Liver (tissue), 9 donors: ENCODE results near the gene SERTAD2. TPM values are rescaled to one million over a fixed set of nuclear protein-coding genes. Genes with fewer than 3 reads are reported as not detected.

ENCODE experiments used
- DNase-seq: peaks from one replicate; pipeline ENCODE4 v3.0.0-alpha.2; 2017; ENCODE audit warnings: low spot score
- H3K27ac ChIP-seq, 2 donors: one replicate each; pipeline ENCODE4 v1.7.0; 2013; ENCODE audit warnings: inconsistent platforms in 2 of 2, low read length in 2 of 2, control low read depth in 1 of 2, low read depth in 1 of 2, mild to moderate bottlenecking in 1 of 2
- H3K27me3 ChIP-seq, 4 donors: one replicate each; pipeline versions ENCODE4 v1.6.1 to v1.7.0; 2013; ENCODE audit warnings: low read length in 3 of 4, inconsistent platforms in 1 of 4, mild to moderate bottlenecking in 1 of 4, moderate library complexity in 1 of 4; ENCODE audit not compliant: control insufficient read depth in 4 of 4, insufficient read depth in 4 of 4
- H3K36me3 ChIP-seq, 4 donors: one replicate each; pipeline versions ENCODE4 v1.6.1 to v1.7.0; 2013; ENCODE audit warnings: low read length in 3 of 4, mild to moderate bottlenecking in 3 of 4, low read depth in 1 of 4, moderate library complexity in 1 of 4; ENCODE audit not compliant: control insufficient read depth in 4 of 4, insufficient read depth in 3 of 4
- H3K4me1 ChIP-seq, 4 donors: one replicate each; pipeline versions ENCODE4 v1.6.1 to v1.7.0; 2013; ENCODE audit warnings: low read length in 3 of 4, mild to moderate bottlenecking in 3 of 4, moderate library complexity in 1 of 4; ENCODE audit not compliant: control insufficient read depth in 4 of 4, insufficient read depth in 4 of 4
- H3K4me3 ChIP-seq, 3 donors: one replicate each; pipeline versions ENCODE4 v1.6.1 to v1.7.0; 2013; ENCODE audit warnings: low read length in 3 of 3, control low read depth in 1 of 3, low read depth in 1 of 3, mild to moderate bottlenecking in 1 of 3
- H3K9ac ChIP-seq, 2 donors: one replicate each; pipeline ENCODE4 v1.7.0; 2013; ENCODE audit warnings: low read length in 2 of 2, mild to moderate bottlenecking in 2 of 2, moderate library complexity in 2 of 2, control low read depth in 1 of 2, low read depth in 1 of 2
- H3K9me3 ChIP-seq, 4 donors: one replicate each; pipeline versions ENCODE4 v1.6.1 to v1.7.0; 2013; ENCODE audit warnings: low read length in 3 of 4; ENCODE audit not compliant: control insufficient read depth in 4 of 4
- CTCF ChIP-seq: fragments of 150-350 bp; IDR thresholded peaks from 2 replicates; pipeline ENCODE4 v1.5.1; 2017; ENCODE audit warnings: improper control_type of control experiment, low read depth, low read length; ENCODE audit not compliant: missing input control
- FOXA2 ChIP-seq: IDR thresholded peaks from 2 replicates; pipeline ENCODE4 v1.6.1; 2016; ENCODE audit warnings: antibody characterized with exemption
- GABPA ChIP-seq, 2 donors: IDR thresholded peaks in 1 of 2; conservative IDR thresholded peaks in 1 of 2; 2 replicates each; pipeline ENCODE4 v1.6.1; 2016; ENCODE audit warnings: antibody characterized with exemption in 2 of 2, mild to moderate bottlenecking in 1 of 2, moderate library complexity in 1 of 2
- HNF4G ChIP-seq: IDR thresholded peaks from 2 replicates; pipeline ENCODE4 v1.6.1; 2016; ENCODE audit warnings: antibody characterized with exemption
- MAX ChIP-seq: IDR thresholded peaks from 2 replicates; pipeline ENCODE4 v1.6.1; 2016; ENCODE audit warnings: antibody characterized with exemption
- RAD21 ChIP-seq, 2 donors: IDR thresholded peaks; 2 replicates each; pipeline ENCODE4 v1.6.1; 2016; ENCODE audit warnings: antibody characterized with exemption in 2 of 2, mild to moderate bottlenecking in 2 of 2
- YY1 ChIP-seq: IDR thresholded peaks from 2 replicates; pipeline ENCODE4 v1.6.1; 2016; ENCODE audit warnings: antibody characterized with exemption, mild to moderate bottlenecking
- ZBTB33 ChIP-seq: IDR thresholded peaks from 2 replicates; pipeline ENCODE4 v1.6.1; 2016; ENCODE audit warnings: antibody characterized with exemption
- WGBS: extraction: QIAGEN DNeasy Blood & Tissue Kit; methylation state at CpG from one replicate; pipeline ENCODE4 v1.1.7; 2013; 5-methylcytosine and 5-hydroxymethylcytosine counted together
- polyA plus RNA-seq, 2 donors: library from polyadenylated mRNA; stranded (reverse) in 1 of 2; unstranded in 1 of 2; fragments of 200-250 nt in 1 of 2; fragments of >200 nt in 1 of 2; fragmentation: Nextera tagmentation in 1 of 2; extraction: Ambion mirVana in 1 of 2; gene quantifications; one replicate each; pipeline versions ENCODE4 v1.2.1 to v1.2.3, GENCODE V29; 2013 to 2015
- total RNA-seq, 2 donors: library from RNA; depleted of rRNA; stranded (reverse); fragments of >200 nt; gene quantifications; one replicate each; pipeline ENCODE4 v1.2.3, GENCODE V29; 2014
- TF ChIP-seq, protein P1 (sequence below): IDR thresholded peaks from 2 replicates; pipeline ENCODE4 v1.6.1; 2016; ENCODE audit warnings: antibody characterized with exemption
- TF ChIP-seq, protein P2 (sequence below): IDR thresholded peaks from 2 replicates; pipeline ENCODE4 v1.6.1; 2016; ENCODE audit warnings: antibody characterized with exemption, mild to moderate bottlenecking
- donor health status: healthy.
- donor health status: healthy.
- donor health status: healthy.
- donor health status: healthy.
- donor health status: healthy.

Gene SERTAD2
- total and polyA plus RNA-seq, 4 donors: 5.1 to 13.3 (median 6.4) TPM

DNA sequence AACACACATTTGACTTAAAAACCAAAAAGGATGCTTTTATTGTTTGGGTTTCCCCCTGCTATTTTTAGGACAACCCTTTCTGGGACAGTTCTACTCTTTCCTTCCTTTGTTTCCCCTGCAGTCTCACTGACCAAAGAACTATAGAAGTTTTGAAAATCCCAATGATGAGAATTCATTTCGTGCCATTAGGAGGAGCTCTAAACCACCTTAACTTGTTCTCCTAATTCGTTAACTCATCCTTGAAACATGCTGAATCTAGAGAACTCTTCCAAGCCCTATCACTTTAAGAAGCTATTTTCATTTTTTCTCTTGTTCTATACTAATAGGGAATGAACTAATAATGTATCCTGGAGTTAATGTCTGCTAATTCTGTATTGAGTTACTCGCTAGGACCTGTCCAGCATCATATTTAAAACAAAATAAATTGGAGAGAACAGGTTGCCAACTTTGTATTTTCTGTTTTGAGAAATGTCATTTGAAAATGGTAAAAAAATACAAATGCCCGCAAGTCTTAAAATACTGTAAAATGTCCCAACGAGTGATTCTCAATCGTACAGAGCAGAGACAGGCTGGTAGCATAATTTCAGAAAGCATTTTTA lies 66.7 kb downstream of the SERTAD2 start:
- Histone ChIP-seq H3K9ac (no peak overlapping the region), H3K4me3 (no peak overlapping the region), H3K27me3 (no peaks in the 10 kb centered on the region), H3K27ac (no peak overlapping the region), H3K36me3 (peaks cover 1 to 17% (median 10%) of the 10 kb centered on the region in 4 donors), H3K4me1 (peaks cover 2 to 9% (median 4%) of the 10 kb centered on the region in 4 donors), H3K9me3 (no peaks in the 10 kb centered on the region)
- no peak for DNase-seq
- TF ChIP-seq GABPA (IDR thresholded peaks at IDR 0.05 in 1 of 2, conservative IDR thresholded peaks at IDR 0.05 in 1 of 2): no peak
- TF ChIP-seq RAD21 (IDR thresholded peaks at IDR 0.05): peak; percentile 88 to 90
- no peak for TF ChIP-seq FOXA2
- peak; percentile 62 for TF ChIP-seq CTCF
- 58% methylated on average over 6 of the region's 6 CpGs for WGBS

GRCh38 chr2:64586054-64586453 lies 67.7 kb downstream of the SERTAD2 start:
- H3K27ac ChIP-seq: no peak overlapping the region
- H3K9me3 ChIP-seq: no peaks in the 10 kb centered on the region
- H3K27me3 ChIP-seq: no peaks in the 10 kb centered on the region
- no peak for DNase-seq
- no peak overlapping the region for H3K4me3 ChIP-seq
- no peak overlapping the region for H3K9ac ChIP-seq
- peaks cover 0 to 9% (median 5%) of the 10 kb centered on the region in 4 donors for H3K36me3 ChIP-seq
- WGBS: 80% methylated on average over 4 of the region's 4 CpGs
- H3K4me1 ChIP-seq: peaks cover 2 to 11% (median 8%) of the 10 kb centered on the region in 4 donors
- no peak for TF ChIP-seq YY1
- TF ChIP-seq HNF4G: no peak
- no peak for TF ChIP-seq ZBTB33
- TF ChIP-seq MAX: no peak
- TF ChIP-seq GABPA (IDR thresholded peaks at IDR 0.05 in 1 of 2, conservative IDR thresholded peaks at IDR 0.05 in 1 of 2): no peak
- TF ChIP-seq, protein P1, sequence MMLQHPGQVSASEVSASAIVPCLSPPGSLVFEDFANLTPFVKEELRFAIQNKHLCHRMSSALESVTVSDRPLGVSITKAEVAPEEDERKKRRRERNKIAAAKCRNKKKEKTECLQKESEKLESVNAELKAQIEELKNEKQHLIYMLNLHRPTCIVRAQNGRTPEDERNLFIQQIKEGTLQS: no peak
- TF ChIP-seq FOXA2: no peak
- TF ChIP-seq RAD21 (IDR thresholded peaks at IDR 0.05): no peak
- TF ChIP-seq, protein P2, sequence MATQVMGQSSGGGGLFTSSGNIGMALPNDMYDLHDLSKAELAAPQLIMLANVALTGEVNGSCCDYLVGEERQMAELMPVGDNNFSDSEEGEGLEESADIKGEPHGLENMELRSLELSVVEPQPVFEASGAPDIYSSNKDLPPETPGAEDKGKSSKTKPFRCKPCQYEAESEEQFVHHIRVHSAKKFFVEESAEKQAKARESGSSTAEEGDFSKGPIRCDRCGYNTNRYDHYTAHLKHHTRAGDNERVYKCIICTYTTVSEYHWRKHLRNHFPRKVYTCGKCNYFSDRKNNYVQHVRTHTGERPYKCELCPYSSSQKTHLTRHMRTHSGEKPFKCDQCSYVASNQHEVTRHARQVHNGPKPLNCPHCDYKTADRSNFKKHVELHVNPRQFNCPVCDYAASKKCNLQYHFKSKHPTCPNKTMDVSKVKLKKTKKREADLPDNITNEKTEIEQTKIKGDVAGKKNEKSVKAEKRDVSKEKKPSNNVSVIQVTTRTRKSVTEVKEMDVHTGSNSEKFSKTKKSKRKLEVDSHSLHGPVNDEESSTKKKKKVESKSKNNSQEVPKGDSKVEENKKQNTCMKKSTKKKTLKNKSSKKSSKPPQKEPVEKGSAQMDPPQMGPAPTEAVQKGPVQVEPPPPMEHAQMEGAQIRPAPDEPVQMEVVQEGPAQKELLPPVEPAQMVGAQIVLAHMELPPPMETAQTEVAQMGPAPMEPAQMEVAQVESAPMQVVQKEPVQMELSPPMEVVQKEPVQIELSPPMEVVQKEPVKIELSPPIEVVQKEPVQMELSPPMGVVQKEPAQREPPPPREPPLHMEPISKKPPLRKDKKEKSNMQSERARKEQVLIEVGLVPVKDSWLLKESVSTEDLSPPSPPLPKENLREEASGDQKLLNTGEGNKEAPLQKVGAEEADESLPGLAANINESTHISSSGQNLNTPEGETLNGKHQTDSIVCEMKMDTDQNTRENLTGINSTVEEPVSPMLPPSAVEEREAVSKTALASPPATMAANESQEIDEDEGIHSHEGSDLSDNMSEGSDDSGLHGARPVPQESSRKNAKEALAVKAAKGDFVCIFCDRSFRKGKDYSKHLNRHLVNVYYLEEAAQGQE: no peak
